ENCODE results near the gene FOXS1. TPM values are rescaled to one million over a fixed set of nuclear protein-coding genes. Genes with fewer than 3 reads are reported as not detected.

Gene FOXS1
- total and polyA plus RNA-seq, 9 donors, result 0.40 to 5.0 (median 0.69) TPM; not detected in 2

DNA sequence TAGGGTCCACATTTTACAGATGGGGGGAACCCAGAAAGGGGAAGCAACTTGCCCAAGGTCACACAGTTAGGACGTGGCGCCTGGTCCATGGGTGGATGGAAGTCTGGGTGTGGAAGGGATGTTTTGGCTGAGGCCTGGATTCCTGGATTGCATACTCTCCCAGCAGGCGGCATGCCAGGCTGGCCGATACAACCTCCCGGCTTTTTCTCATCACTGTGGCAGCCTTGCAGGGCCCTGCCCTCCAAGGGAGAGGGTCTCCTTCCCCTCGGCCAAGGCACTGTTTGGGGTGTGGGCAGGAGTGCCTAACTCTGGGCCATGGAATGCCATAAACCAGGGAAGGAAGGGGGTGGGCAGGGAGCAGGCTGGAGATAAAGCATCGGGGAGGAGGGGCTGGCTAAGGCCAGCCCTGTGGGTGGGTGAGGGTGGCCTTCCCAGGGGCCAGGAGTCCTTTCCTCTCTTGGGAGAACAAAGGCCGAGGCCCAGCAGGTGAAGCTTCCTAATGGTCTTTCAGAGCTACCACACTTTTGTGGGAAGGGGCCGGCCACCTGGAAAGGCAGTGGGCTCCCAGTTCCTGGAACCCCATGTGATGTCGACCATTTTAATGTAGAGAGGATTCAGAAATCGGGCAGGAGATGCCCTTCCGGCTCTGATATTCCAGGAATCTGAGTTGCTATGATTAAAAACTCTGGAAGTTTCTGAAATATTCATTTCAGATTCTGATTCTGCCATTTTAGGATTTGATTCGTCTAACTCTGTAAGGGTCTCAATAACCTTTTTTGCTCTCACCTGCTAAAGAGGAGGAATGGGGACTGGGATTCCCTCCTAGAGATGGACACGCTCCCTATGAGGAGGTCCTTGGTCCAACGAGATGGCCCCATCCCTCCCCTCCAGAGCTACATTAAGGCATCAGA, 4.2 kb downstream of the FOXS1 start:
- Histone ChIP-seq H3K27ac (peak overlapping the region; percentile 58 to 65), H3K4me3 (no peak overlapping the region), H3K9me3 (no peaks in the 10 kb centered on the region), H3K36me3 (no peaks in the 10 kb centered on the region), H3K27me3 (no peaks in the 10 kb centered on the region), H3K4me1 (ENCODE audit: insufficient read depth) (peaks cover 39% of the 10 kb centered on the region)
- intact Hi-C loops (cut with DNase I), result no loop called here
- peak in 3 of 5 donors; percentile 39 to 62 (median 52) for DNase-seq
- WGBS, 3 donors, result 28 to 57% (median 38%) methylated on average over 15 of the region's 15 CpGs
- TF ChIP-seq EP300 (IDR thresholded peaks at IDR 0.05) (no peak), CTCF (IDR thresholded peaks at IDR 0.05) (no peak), POLR2A (IDR thresholded peaks at IDR 0.05) (no peak)

- H3K27me3 ChIP-seq, result no peaks in the 10 kb centered on the region
- WGBS, 3 donors, result 49 to 59% (median 50%) methylated on average over 5 of the region's 5 CpGs
- no peaks in the 10 kb centered on the region for H3K9me3 ChIP-seq
- intact Hi-C loops (cut with DNase I), result no loop called here
- H3K36me3 ChIP-seq, result no peaks in the 10 kb centered on the region
- no peak overlapping the region for H3K4me3 ChIP-seq
- peaks cover 38% of the 10 kb centered on the region for H3K4me1 ChIP-seq (ENCODE audit: insufficient read depth)
- DNase-seq, result no peak
- TF ChIP-seq POLR2A (IDR thresholded peaks at IDR 0.05), result no peak
- no peak for TF ChIP-seq CTCF (IDR thresholded peaks at IDR 0.05)
- TF ChIP-seq EP300 (IDR thresholded peaks at IDR 0.05), result no peak
- no peak overlapping the region for H3K27ac ChIP-seq
Observed at GRCh38 chr20:31839782-31840487, 5.5 kb downstream of the FOXS1 start.

GRCh38 chr20:31838646-31839292, 6.6 kb downstream of the FOXS1 start:
- DNase-seq, result no peak
- 49 to 55% (median 53%) methylated on average over 9 of the region's 9 CpGs for WGBS, 3 donors
- peaks cover 29% of the 10 kb centered on the region for H3K4me1 ChIP-seq (ENCODE audit: insufficient read depth)

More at GRCh38 chr20:31838646-31839292, 6.6 kb downstream of the FOXS1 start:
- no peak for TF ChIP-seq POLR2A (IDR thresholded peaks at IDR 0.05)
- no peak for TF ChIP-seq EP300 (IDR thresholded peaks at IDR 0.05)
- TF ChIP-seq CTCF (IDR thresholded peaks at IDR 0.05), result no peak
- Histone ChIP-seq H3K9me3 (no peaks in the 10 kb centered on the region), H3K27me3 (no peaks in the 10 kb centered on the region), H3K4me3 (no peak overlapping the region), H3K27ac (no peak overlapping the region), H3K36me3 (no peaks in the 10 kb centered on the region)
- intact Hi-C loops (cut with DNase I), result no loop called here
